SKM-1 (cell line): Measurements from ENCODE around the gene PKP3.
A peak's percentile ranks its signal among the peaks of the same experiment; 100 is the strongest.
"Not testable (repeated sequence)": the region's sequence is repeated elsewhere in the genome, so short reads cannot be mapped to it uniquely, and the experiment has no call there.

Experiments used
- DNase-seq: peaks from one replicate; lab custom pipeline; 2025; ENCODE audit not compliant: unreplicated experiment; lab: John Stamatoyannopoulos, UW

Gene PKP3

GRCh38 chr11:394034-394857 is at the start of gene PKP3:
PKP3 (plus strand) TSS chr11:394209; CDS start chr11:394293, 84 bp downstream.
- DNase-seq = no peak

- DNase-seq = no peak
Observed at GRCh38 chr11:344836-345578, 49.0 kb upstream of the PKP3 start.

- DNase-seq = no peak
Observed at GRCh38 chr11:346529-346928, 47.5 kb upstream of the PKP3 start.

DNA sequence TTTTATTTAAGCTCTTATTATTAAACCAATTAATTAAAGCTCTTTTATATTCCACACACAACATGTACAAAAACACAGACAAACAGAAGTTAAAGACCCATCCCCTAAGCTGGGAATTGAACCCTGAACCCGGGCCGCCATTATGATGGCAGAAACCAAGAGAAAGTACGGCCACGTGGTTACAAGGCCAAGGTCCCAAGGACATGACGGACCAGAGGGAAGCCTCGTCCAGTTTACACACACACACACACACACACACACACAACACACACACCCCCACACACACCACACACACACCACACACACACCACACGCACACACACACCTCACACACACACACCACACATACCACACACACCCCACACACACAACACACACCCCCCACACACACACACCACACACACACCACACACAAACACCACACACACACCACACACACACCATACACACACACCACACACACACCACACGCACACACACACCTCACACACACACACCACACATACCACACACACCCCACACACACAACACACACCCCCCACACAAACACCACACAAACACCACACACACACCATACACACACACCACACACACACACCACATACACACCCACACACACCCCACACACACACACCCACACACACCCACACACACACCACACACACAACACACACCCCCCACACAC is 44.6 kb upstream of the PKP3 start:
- DNase-seq = not testable (repeated sequence)

DNA sequence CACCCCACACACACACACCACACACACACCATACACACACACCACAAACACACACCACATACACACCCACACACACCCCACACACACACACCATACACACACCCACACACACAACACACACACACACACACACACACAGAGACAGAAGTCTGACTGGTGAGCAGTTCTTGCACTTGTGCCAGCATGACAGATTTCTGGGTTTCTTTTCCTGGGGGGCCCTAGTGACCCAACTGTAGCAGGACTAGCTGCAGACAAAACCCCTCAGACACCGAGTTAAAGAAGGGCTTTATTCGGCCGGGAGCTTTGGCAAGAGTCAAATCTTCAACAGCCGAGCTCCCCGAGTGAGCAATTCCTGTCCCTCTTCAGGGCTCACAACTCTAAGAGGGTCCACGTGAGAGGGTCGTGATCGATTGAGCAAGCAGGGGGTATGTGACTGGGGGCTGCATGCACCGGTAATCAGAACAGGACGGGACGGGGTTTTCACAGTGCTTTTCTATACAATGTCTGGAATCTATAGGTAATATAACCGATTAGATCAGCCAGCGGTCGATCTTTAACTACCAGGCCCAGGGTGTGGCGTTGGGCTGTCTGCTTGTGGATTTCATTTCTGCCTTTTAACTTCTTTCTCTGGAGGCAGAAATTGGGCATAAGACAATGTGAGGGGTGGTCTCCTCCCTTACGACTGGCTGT is 43.8 kb upstream of the PKP3 start:
- DNase-seq = not testable (repeated sequence)

- DNase-seq = peak; percentile 58
Observed at GRCh38 chr11:350723-351255, 43.2 kb upstream of the PKP3 start.

- no peak for DNase-seq
Observed at GRCh38 chr11:351411-351810, 42.6 kb upstream of the PKP3 start.

- no peak for DNase-seq
Observed at GRCh38 chr11:352456-353031, 41.5 kb upstream of the PKP3 start.

DNA sequence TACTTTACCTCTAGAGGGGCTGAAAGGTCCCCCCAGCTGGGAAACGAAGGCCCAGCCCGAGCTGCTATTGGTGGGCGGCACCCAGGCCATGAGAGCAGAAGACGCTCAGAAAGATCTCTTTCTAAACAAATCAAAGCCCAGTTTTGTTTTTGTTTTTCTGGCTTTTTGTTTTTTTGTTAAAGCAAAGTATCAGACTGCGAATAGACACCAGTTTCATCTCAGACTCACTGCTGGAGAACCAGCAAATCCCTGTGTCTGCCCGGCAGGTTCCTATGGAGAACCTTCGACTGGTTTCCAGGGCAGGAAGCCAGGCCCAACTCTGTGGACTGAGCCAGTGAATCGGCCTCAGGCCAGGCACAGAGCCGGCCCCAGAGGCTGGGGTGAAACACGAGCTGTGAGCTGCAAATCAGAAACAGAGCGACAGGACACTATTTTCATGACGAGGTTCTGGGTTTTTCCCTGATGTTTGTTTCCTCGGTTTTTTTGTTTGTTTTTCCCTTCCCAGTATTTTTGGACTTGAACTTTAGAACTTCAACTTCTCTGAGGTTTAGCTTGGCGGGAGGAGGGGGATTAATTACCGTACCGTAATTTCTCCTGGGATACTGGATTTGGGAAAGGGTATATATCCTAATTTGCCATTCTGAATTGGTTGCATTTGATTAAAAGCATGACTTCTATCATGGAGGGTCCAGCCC is 40.7 kb upstream of the PKP3 start:
- DNase-seq = no peak

DNA sequence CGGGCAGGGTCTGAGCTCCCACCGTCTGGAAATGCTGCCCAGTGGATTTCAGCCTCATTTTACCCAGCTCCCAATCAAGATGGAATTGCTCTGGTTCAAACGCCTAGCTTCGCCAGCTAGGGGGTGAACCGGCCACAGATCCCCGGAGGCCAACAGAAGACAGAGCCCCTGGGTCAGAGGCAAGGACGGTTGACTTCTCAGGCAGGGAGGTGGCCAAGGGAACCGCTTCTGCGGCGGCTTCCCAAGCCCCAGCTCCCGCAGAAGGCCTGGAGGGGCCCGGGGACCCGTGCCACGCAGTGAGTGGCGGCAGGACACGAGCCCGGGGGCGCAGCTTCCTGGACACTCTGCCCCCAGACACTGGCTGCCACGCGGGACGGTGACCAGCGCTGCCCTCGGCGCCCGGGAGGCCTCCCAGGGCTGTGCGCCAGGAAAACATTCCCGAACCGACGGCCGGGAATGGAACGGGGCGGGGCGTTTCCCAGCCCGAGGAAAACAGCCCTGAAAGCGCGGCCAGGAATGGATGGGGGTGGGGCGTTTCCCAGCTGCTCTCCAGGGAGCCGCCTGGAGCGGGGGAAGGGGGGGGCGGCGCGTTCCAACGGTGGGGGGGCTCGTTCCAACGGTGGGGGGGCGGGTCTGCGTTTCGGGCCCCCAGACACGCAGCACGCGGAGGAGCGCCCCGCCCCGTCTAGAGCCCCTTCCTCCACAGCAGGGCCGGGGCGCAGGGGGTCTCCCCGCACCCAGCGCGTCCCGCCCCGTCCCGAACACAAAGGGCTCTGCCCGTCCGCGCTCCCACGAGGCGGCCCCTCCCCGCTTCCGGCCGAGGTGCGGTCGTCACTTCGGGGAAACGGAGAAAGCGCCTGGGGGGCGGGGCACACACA is 38.2 kb upstream of the PKP3 start:
- no peak for DNase-seq

DNA sequence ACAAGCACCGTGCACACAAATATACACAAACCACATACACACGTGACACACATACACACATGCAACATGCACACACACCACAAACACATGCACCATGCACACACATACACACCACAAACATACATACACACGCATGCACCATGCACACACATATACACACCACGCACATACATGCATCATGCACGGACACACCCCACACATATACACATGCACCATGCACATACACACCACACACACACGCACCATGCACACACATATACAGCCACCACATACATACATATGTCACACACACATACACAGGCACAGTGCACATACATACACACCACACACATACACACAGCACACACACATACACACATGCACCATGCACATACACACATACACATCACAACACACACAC is 37.4 kb upstream of the PKP3 start:
- DNase-seq = no peak

DNA sequence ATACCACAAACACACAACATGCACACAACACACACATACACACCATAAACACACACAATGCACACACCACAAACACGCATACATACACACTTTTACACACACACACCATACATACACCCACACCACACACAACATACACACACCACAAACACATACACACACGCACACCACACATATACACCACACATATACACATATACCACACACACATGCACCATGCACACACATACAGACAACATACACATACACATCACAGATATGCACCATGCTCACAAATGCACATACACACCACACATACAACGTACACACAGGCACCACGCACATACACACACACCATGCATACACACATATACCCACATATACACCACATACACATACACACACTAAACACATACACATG is 36.4 kb upstream of the PKP3 start:
- no peak for DNase-seq

- DNase-seq = no peak
Observed at GRCh38 chr11:358129-358800, 35.7 kb upstream of the PKP3 start.

GRCh38 chr11:359181-359714 is 34.8 kb upstream of the PKP3 start:
- no peak for DNase-seq

- no peak for DNase-seq
Observed at GRCh38 chr11:360326-361280, 33.4 kb upstream of the PKP3 start.

DNA sequence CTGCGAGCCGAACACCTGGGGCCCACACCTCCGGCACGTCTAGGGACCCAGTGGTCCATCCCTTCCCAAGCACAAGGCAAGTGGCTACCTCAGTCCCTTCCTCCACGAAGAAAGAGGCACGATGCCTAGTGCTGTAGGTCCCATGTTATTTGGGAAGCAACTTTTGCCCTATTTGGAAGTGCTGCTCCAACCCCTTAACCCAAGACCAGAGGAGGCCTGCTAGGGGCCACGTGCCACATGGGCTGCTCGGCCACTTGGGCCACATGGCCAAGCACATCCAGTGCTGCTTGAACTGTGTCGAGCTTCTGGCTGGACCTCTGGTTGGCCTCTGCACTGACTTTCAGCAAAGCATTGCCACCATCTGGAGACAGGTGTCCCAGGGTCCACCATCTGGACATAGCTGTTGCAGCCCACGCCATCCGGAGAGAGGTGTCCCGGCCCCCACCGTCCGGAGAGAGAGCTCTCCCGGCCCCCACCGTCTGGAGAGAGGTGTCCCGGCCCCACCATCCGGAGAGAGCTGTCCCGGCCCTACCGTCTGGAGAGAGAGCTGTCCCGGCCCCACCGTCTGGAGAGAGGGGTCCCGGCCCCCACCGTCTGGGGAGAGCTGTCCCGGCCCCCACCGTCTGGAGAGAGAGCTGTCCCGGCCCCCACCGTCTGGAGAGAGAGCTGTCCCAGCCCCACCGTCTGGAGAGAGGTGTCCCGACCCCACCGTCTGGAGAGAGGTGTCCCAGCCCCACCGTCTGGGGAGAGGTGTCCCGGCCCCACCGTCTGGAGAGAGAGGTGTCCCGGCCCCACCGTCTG is 31.2 kb upstream of the PKP3 start:
- DNase-seq = no peak
